CD4-positive, alpha-beta T cell treated with Interleukin-6 for 4 hours (primary cell): ENCODE data around the gene ATG16L1.

Experiments used
- DNase-seq: peaks from one replicate; pipeline ENCODE4 v3.0.0-alpha.2; 2020; ENCODE audit warnings: mixed read lengths

Gene ATG16L1

GRCh38 chr2:233338046-233338445 is 86.6 kb downstream of the ATG16L1 start:
- no peak for DNase-seq

- no peak for DNase-seq
Observed at GRCh38 chr2:233338812-233339368, 87.4 kb downstream of the ATG16L1 start.

- DNase-seq = no peak
Observed at GRCh38 chr2:233339427-233339826, 88.0 kb downstream of the ATG16L1 start.

- no peak for DNase-seq
Observed at GRCh38 chr2:233341296-233341695, 89.8 kb downstream of the ATG16L1 start.

GRCh38 chr2:233342301-233342700 is 90.8 kb downstream of the ATG16L1 start:
- DNase-seq = no peak

- DNase-seq = no peak
Observed at GRCh38 chr2:233343171-233343705, 91.8 kb downstream of the ATG16L1 start.
